HepG2 (cell line): ENCODE data around the gene SPG7. TPM values are rescaled to one million over a fixed set of nuclear protein-coding genes. Genes with fewer than 3 reads are reported as not detected.

Experiments
- ATAC-seq: fragments of 200-7000 bp; cut with Tn5 transposase; 3 replicates; pipeline ENCODE4 v1.9.1; 2020; ENCODE audit warnings: mild to moderate bottlenecking, moderate library complexity
- BruUV-seq: library from RNA; stranded (reverse); fragments of 400-500 nt; replicated peaks from 2 replicates; lab custom pipeline; 2021; lab: Mats Ljungman, UMichigan
- CTCF ChIA-PET: fragments of 300-600 bp; formaldehyde crosslinking; extraction: SDS; loops from one replicate; lab custom pipeline; 2021; ENCODE audit warnings: low total read pairs, inconsistent platforms, low intra/inter-chr PET ratio; lab: Yijun Ruan, JAX
- POLR2A ChIA-PET: fragments of 350-600 bp; sonication (Branson Sonifier 250); formaldehyde crosslinking; loops from one replicate; lab custom pipeline; 2020; ENCODE audit warnings: antibody characterized with exemption, inconsistent platforms; lab: Yijun Ruan, JAX
- DNase-seq: peaks from one replicate; pipeline ENCODE4 v3.0.0-alpha.2; 2015; ENCODE audit warnings: low spot score
- FAIRE-seq: peaks from 3 replicates; lab custom pipeline; 2011; peaks lifted over from hg19 to GRCh38; lab: Jason Lieb, UNC
- H2AFZ ChIP-seq: one replicate; pipeline ENCODE4 v1.6.1; 2011; ENCODE audit warnings: low read length, inconsistent platforms
- H3K27ac ChIP-seq: fragments of 300-600 bp; 3 replicates; pipeline ENCODE4 v1.8.0; 2011; ENCODE audit warnings: mixed run types, mild to moderate bottlenecking, mixed read lengths, low read length, inconsistent platforms; ENCODE audit not compliant: insufficient read depth; ENCODE audit errors: extremely low read length
- H3K27me3 ChIP-seq, 2 experiments: fragments of 200-600 bp in 1 of 2; 2 replicates in 1 of 2; 3 replicates in 1 of 2; pipeline versions ENCODE4 v1.6.0 to v1.8.0; 2011; ENCODE audit warnings: low read length in 2 of 2, mild to moderate bottlenecking in 2 of 2, moderate library complexity in 2 of 2, inconsistent platforms in 1 of 2; ENCODE audit not compliant: insufficient read depth in 2 of 2, control insufficient read depth in 1 of 2
- H3K36me3 ChIP-seq, 2 experiments: fragments of 200-600 bp in 1 of 2; replicated peaks in 1 of 2; 2 replicates in 1 of 2; 3 replicates in 1 of 2; pipeline versions ENCODE4 v1.5.1 to v1.8.0; 2011; ENCODE audit warnings: low read length in 2 of 2, inconsistent platforms in 1 of 2; ENCODE audit not compliant: insufficient read depth in 2 of 2, control insufficient read depth in 1 of 2
- H3K4me1 ChIP-seq: 2 replicates; pipeline ENCODE4 v1.5.1; 2012; ENCODE audit warnings: low read length, inconsistent platforms; ENCODE audit not compliant: insufficient read depth
- H3K4me2 ChIP-seq: 2 replicates; pipeline ENCODE4 v1.6.0; 2011; ENCODE audit warnings: low read depth, low read length, inconsistent platforms
- H3K4me3 ChIP-seq, 3 experiments: fragments of 200-600 bp in 1 of 3; sonication (generic), shearing (Covaris generic) in 1 of 3; replicated peaks in 1 of 3; 2 replicates each; pipeline ENCODE4 v1.5.1; 2011 to 2016; ENCODE audit warnings: low read length in 3 of 3, inconsistent platforms in 2 of 3, low read depth in 2 of 3, mild to moderate bottlenecking in 2 of 3, control low read depth in 1 of 3, mixed read lengths in 1 of 3; ENCODE audit not compliant: insufficient read depth in 1 of 3
- H3K79me2 ChIP-seq: one replicate; pipeline ENCODE4 v1.6.1; 2011; ENCODE audit warnings: low read length, inconsistent platforms; ENCODE audit not compliant: insufficient read depth
- H3K9ac ChIP-seq: 2 replicates; pipeline ENCODE4 v1.6.0; 2011; ENCODE audit warnings: mild to moderate bottlenecking, low read depth, low read length, inconsistent platforms; ENCODE audit not compliant: insufficient read depth
- H3K9me3 ChIP-seq: 2 replicates; pipeline ENCODE4 v1.5.1; 2012; ENCODE audit warnings: mild to moderate bottlenecking, low read length
- H4K20me1 ChIP-seq: 2 replicates; pipeline ENCODE4 v1.6.0; 2011; ENCODE audit warnings: inconsistent platforms, mild to moderate bottlenecking, low read length, moderate library complexity; ENCODE audit not compliant: insufficient read depth
- HNRNPUL1 ChIP-seq: fragments of 200-400 bp; formaldehyde crosslinking; IDR thresholded peaks from 2 replicates; pipeline ENCODE4 v1.6.1; 2017; ENCODE audit warnings: low read depth, mild to moderate bottlenecking, low read length, moderate library complexity
- REXO4 ChIP-seq: sonication (generic); formaldehyde crosslinking; IDR thresholded peaks from 2 replicates; pipeline ENCODE4 v1.8.0; 2022; ENCODE audit warnings: missing genetic modification reagents, mild to moderate bottlenecking, borderline replicate concordance
- ZNF230 ChIP-seq: sonication (generic); formaldehyde crosslinking; IDR thresholded peaks from 2 replicates; pipeline ENCODE4 v1.4.0; 2020; ENCODE audit warnings: mild to moderate bottlenecking, missing genetic modification reagents
- ZNF317 ChIP-seq: sonication (generic); formaldehyde crosslinking; IDR thresholded peaks from 2 replicates; pipeline ENCODE4 v1.5.0; 2020; ENCODE audit warnings: mild to moderate bottlenecking, missing genetic modification reagents
- ZNF337 ChIP-seq: sonication (generic); formaldehyde crosslinking; IDR thresholded peaks from 2 replicates; pipeline ENCODE4 v1.5.1; 2020; ENCODE audit warnings: missing genetic modification reagents, low read depth, mild to moderate bottlenecking, borderline replicate concordance
- ZNF773 ChIP-seq: sonication (generic); formaldehyde crosslinking; IDR thresholded peaks from 2 replicates; pipeline ENCODE4 v1.4.0; 2020; ENCODE audit warnings: missing genetic modification reagents, borderline replicate concordance
- WGBS: methylation state at CpG from one replicate; pipeline ENCODE4 v1.1.6; 2017; ENCODE audit warnings: low lambda C conversion rate; 5-methylcytosine and 5-hydroxymethylcytosine counted together
- in situ Hi-C: cut with HindIII; loops from 2 replicates; pipeline ENCODE4 v1.10.0; 2017; ENCODE audit warnings: low pct_unique_long_range_greater_than_20kb; ENCODE audit not compliant: extremely low pct_ligation_motif_present
- intact Hi-C: fragments of 100-400 bp; cut with micrococcal nuclease; formaldehyde crosslinking; loops from one replicate; pipeline ENCODE4 v1.10.0; 2022; ENCODE audit not compliant: unreplicated experiment
- polyA plus RNA-seq, 8 experiments: library from polyadenylated mRNA; depleted of rRNA in 3 of 8; stranded (reverse) in 7 of 8; unstranded in 1 of 8; fragments of >200 nt; fragmentation: Illumina TruSeq in 4 of 8; extraction: Trizol in 4 of 8; gene quantifications; 2 replicates each; pipeline versions ENCODE4 v1.2.1 to v1.2.3, GENCODE V29; 2011 to 2016; ENCODE audit warnings: low read depth in 4 of 8, missing spikeins in 1 of 8, mixed read lengths in 1 of 8; ENCODE audit not compliant: insufficient read depth in 1 of 8
- total RNA-seq, 5 experiments: library from RNA; depleted of rRNA; stranded (reverse); fragments of >200 nt; fragmentation: Illumina TruSeq; extraction: Trizol; gene quantifications; 2 replicates each; pipeline ENCODE4 v1.2.3, GENCODE V29; 2016; ENCODE audit warnings: low read depth in 1 of 5
- TF ChIP-seq, protein P1 (sequence below): IDR thresholded peaks from 2 replicates; pipeline ENCODE4 v1.6.1; 2012; ENCODE audit warnings: low read depth, low read length, improper control_type of control experiment
- TF ChIP-seq, protein P2 (sequence below): sonication (generic); formaldehyde crosslinking; IDR thresholded peaks from 2 replicates; pipeline ENCODE4 v1.8.0; 2022; ENCODE audit warnings: mild to moderate bottlenecking, missing genetic modification reagents; ENCODE audit not compliant: insufficient replicate concordance
- TF ChIP-seq, protein P3 (sequence below), 2 experiments: fragments of 450-650 bp in 1 of 2; sonication (generic) in 1 of 2; formaldehyde crosslinking; IDR thresholded peaks; 2 replicates each; pipeline versions ENCODE4 v1.5.0 to v1.8.0; 2020 to 2022; ENCODE audit warnings: mild to moderate bottlenecking in 1 of 2, missing genetic modification reagents in 1 of 2

The SPG7 gene
- total and polyA plus RNA-seq, 2 of the 13 experiments (the other 11 are each of a cell fraction or from before 2014, with no cell fraction given) = 66.0 to 136 TPM

DNA sequence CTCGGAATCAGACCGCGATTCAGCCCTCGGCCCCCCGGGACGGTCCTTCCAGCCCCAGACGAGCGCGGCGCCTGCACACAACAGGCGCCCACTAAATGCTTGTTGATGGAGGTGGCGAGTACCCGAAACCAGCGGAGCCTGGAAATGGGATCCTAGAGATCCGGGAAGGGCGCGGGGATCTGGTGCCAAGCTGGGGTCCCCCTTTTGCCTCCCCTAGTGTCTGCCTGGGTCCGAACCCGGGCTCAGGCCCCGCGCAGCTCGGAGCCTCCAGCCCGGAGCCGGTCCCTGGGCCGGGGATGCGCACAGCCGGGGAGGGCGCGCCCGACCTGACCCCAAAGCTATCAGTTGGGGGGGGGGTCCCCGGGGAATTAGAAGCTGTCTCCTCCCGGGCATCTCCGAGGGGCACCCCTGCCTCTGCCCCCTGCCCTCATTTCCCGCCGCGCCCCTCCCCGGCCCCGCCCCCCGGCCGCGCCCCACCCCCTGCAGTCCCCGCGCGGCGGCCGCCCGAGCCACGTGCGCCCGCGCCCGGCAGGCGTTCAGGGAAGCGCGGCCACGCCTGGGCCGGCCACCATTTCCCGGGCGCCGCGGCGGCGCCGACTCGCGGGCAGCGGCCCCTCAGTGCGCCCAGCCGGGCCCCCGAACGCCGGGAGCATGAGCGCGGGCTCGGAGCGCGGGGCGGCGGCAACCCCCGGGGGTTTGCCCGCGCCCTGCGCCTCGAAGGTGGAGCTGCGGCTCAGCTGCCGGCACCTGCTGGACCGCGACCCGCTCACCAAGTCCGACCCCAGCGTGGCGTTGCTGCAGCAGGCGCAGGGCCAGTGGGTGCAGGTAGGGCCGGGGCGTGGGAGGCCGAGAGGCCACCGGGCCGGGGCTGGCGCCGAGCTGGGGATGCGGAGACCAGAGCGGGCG lies 67.3 kb downstream of the SPG7 start, which contains the start of gene CPNE7:
Gene CPNE7 (plus strand): TSS at position 512 of the 906 bp plus-strand sequence. CDS start 140 bp downstream, at position 652.
- DNase-seq (no peak), FAIRE-seq (no peak), ATAC-seq (no peak)
- Histone ChIP-seq H3K9me3 (no peaks in the 10 kb centered on the region), H3K36me3 (no peaks in the 10 kb centered on the region), H3K79me2 (no peaks in the 10 kb centered on the region), H3K27me3 (peaks cover 0 to 5% of the 10 kb centered on the region in 2 experiments; a peak in 1 of 5 replicates), H3K27ac (no peak within 1 kb of the TSS), H2AFZ (no peak within 1 kb of the TSS), H3K4me2 (no peak within 1 kb of the TSS), H3K9ac (no peak within 1 kb of the TSS), H3K4me1 (peaks cover 28% of the 10 kb centered on the region), H3K4me3 (no peak within 1 kb of the TSS), H4K20me1 (no peaks in the 10 kb centered on the region)
- intact Hi-C loops (no loop called here), in situ Hi-C loops (no loop called here)
- CTCF ChIA-PET = no interaction called here
- BruUV-seq = no TSS peak
- no peak for TF ChIP-seq ZNF773 (CRISPR knock-in tag)
- TF ChIP-seq, protein P1, sequence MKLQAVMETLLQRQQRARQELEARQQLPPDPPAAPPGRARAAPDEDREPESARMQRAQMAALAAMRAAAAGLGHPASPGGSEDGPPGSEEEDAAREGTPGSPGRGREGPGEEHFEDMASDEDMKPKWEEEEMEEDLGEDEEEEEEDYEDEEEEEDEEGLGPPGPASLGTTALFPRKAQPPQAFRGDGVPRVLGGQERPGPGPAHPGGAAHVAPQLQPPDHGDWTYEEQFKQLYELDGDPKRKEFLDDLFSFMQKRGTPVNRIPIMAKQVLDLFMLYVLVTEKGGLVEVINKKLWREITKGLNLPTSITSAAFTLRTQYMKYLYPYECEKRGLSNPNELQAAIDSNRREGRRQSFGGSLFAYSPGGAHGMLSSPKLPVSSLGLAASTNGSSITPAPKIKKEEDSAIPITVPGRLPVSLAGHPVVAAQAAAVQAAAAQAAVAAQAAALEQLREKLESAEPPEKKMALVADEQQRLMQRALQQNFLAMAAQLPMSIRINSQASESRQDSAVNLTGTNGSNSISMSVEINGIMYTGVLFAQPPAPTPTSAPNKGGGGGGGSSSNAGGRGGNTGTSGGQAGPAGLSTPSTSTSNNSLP = no peak
- TF ChIP-seq, protein P2, sequence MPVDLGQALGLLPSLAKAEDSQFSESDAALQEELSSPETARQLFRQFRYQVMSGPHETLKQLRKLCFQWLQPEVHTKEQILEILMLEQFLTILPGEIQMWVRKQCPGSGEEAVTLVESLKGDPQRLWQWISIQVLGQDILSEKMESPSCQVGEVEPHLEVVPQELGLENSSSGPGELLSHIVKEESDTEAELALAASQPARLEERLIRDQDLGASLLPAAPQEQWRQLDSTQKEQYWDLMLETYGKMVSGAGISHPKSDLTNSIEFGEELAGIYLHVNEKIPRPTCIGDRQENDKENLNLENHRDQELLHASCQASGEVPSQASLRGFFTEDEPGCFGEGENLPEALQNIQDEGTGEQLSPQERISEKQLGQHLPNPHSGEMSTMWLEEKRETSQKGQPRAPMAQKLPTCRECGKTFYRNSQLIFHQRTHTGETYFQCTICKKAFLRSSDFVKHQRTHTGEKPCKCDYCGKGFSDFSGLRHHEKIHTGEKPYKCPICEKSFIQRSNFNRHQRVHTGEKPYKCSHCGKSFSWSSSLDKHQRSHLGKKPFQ (CRISPR knock-in tag) = no peak
- no peak for TF ChIP-seq ZNF230 (CRISPR knock-in tag)
- TF ChIP-seq HNRNPUL1 = no peak
- TF ChIP-seq, protein P3, sequence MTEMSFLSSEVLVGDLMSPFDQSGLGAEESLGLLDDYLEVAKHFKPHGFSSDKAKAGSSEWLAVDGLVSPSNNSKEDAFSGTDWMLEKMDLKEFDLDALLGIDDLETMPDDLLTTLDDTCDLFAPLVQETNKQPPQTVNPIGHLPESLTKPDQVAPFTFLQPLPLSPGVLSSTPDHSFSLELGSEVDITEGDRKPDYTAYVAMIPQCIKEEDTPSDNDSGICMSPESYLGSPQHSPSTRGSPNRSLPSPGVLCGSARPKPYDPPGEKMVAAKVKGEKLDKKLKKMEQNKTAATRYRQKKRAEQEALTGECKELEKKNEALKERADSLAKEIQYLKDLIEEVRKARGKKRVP (CRISPR knock-in tag; IDR thresholded peaks at IDR 0.05) = no peak
- no peak for TF ChIP-seq ZNF317 (CRISPR knock-in tag)
- TF ChIP-seq REXO4 (CRISPR knock-in tag) = no peak
- TF ChIP-seq ZNF337 (CRISPR knock-in tag) = no peak
- POLR2A ChIA-PET = interaction anchor here (1.3 kb wide), 1 partner anchor 10 kb away, joined by 4 read pairs; no protein-coding TSS in a partner anchor
- WGBS = 82% methylated on average over 72 of the region's 103 CpGs
